ENCODE results near the gene TRIP6. TPM values are rescaled to one million over a fixed set of nuclear protein-coding genes. Genes with fewer than 3 reads are reported as not detected.

The TRIP6 gene
- total RNA-seq, 1 donor from 2014 or later: 99.9 TPM

DNA sequence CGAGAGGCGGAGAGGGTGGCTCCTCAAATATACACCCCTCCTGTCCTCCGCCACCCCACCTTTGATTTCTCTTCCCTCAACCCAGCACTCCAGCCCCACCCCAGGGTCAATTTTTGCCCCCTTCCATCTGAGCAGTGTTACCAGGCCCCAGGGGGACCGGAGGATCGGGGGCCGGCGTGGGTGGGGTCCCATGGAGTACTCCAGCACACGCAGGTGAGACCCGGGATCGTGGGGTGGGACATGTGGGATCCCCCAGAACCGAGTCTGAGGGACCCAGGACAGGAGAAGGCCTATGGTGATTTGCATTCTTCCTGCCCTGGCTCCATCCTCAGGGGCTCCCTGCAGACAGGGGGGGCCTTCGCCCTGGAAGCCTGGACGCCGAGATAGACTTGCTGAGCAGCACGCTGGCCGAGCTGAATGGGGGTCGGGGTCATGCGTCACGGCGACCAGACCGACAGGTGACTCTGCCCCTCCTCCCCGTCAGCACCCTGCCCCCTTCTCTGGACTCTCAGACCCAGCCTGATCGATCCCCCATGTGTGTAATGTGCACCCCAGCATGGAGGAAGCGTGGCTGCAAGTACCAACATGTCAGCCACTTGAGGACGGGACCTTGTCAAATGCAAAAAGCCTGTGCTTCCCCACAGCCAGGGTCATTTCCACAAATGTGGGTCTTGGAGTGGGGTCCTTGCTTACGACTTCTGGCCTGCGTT, 744 bp downstream of the TRIP6 start:
- H3K4me3 Mint-ChIP-seq (ENCODE audit: unreplicated experiment): peak overlapping the region; percentile 95
- no peak for FAIRE-seq
- H3K4me1 Mint-ChIP-seq (ENCODE audit: low read depth, unreplicated experiment): peaks cover 7% of the 10 kb centered on the region
- H3K9ac ChIP-seq (ENCODE audit: low read length): peak overlapping the region; percentile 98
- H3K27me3 Mint-ChIP-seq (ENCODE audit: low read depth, unreplicated experiment): no peaks in the 10 kb centered on the region
- peak overlapping the region; percentile 85 for H3K4me3 ChIP-seq (ENCODE audit: insufficient read depth, low read depth, low read length)
- H3K27ac ChIP-seq (ENCODE audit: low read depth, low read length): peak overlapping the region; percentile 95
- TF ChIP-seq EZH2 (IDR thresholded peaks at IDR 0.05; ENCODE audit: insufficient read depth, low read length): no peak
- TF ChIP-seq, protein P1, sequence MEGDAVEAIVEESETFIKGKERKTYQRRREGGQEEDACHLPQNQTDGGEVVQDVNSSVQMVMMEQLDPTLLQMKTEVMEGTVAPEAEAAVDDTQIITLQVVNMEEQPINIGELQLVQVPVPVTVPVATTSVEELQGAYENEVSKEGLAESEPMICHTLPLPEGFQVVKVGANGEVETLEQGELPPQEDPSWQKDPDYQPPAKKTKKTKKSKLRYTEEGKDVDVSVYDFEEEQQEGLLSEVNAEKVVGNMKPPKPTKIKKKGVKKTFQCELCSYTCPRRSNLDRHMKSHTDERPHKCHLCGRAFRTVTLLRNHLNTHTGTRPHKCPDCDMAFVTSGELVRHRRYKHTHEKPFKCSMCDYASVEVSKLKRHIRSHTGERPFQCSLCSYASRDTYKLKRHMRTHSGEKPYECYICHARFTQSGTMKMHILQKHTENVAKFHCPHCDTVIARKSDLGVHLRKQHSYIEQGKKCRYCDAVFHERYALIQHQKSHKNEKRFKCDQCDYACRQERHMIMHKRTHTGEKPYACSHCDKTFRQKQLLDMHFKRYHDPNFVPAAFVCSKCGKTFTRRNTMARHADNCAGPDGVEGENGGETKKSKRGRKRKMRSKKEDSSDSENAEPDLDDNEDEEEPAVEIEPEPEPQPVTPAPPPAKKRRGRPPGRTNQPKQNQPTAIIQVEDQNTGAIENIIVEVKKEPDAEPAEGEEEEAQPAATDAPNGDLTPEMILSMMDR (IDR thresholded peaks at IDR 0.05; ENCODE audit: insufficient read depth, low read depth, low read length): no peak
- peak overlapping the region; percentile 92 for H3K27ac Mint-ChIP-seq (ENCODE audit: unreplicated experiment)
- H3K36me3 ChIP-seq (ENCODE audit: insufficient read depth, low read length): peaks cover 18% of the 10 kb centered on the region
- H2AFZ ChIP-seq (ENCODE audit: low read depth, low read length): no peak overlapping the region
- H3K9me3 Mint-ChIP-seq (ENCODE audit: unreplicated experiment): no peaks in the 10 kb centered on the region
- H3K36me3 Mint-ChIP-seq (ENCODE audit: low read depth, unreplicated experiment): peaks cover 13% of the 10 kb centered on the region
- no peaks in the 10 kb centered on the region for H3K27me3 ChIP-seq (ENCODE audit: insufficient read depth, low read length)
- peaks cover 57% of the 10 kb centered on the region for H3K79me2 ChIP-seq (ENCODE audit: insufficient read depth, low read length)
- no peak for DNase-seq (ENCODE audit: low read depth)
- peaks cover 9% of the 10 kb centered on the region for H4K20me1 ChIP-seq (ENCODE audit: insufficient read depth, low read length)
- no peaks in the 10 kb centered on the region for H3K9me3 ChIP-seq (ENCODE audit: insufficient read depth, low read depth, low read length)
- H3K4me2 ChIP-seq (ENCODE audit: low read length): peak overlapping the region; percentile 97
- H3K4me1 ChIP-seq (ENCODE audit: insufficient read depth, low read length): peaks cover 36% of the 10 kb centered on the region

DNA sequence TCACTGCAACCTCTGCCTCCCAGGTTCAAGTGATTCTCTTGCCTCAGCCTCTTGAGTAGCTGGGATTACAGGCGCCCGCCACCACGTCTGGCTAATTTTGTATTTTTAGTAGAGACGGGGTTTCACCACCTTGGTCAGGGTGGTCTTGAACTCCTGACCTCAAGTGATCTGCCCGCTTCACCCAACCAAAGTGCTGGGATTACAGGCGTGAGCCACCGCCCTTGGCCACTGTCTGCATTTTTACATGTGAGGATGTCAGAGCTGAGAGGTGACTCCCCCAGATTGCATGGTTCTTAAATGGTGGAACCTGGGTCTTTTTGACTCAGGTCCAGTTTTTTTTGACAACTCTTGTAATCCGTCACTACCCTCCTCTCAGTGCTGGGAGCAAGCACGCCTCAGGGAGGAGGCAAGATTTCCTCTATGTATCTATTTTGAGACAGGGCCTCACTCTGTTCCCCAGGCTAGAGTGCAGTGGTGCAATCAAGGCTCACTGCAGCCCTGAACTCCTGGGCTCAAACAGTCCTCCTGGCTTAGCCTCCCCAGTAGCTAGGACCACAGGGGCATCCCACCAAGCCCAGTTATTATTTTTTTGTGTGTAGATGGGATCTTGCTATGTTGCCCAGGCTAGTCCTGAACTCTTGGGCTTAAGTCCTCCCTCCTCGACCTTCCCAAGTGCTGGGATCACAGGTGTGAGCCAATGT, 6.6 kb downstream of the TRIP6 start:
- Mint-ChIP-seq H3K27ac (ENCODE audit: unreplicated experiment) (peak overlapping the region; percentile 95), H3K4me1 (ENCODE audit: low read depth, unreplicated experiment) (peaks cover 11% of the 10 kb centered on the region), H3K27me3 (ENCODE audit: low read depth, unreplicated experiment) (no peaks in the 10 kb centered on the region), H3K36me3 (ENCODE audit: low read depth, unreplicated experiment) (peaks cover 21% of the 10 kb centered on the region), H3K4me3 (ENCODE audit: unreplicated experiment) (peak overlapping the region; percentile 95), H3K9me3 (ENCODE audit: unreplicated experiment) (no peaks in the 10 kb centered on the region)
- Histone ChIP-seq H3K27me3 (ENCODE audit: insufficient read depth, low read length) (no peaks in the 10 kb centered on the region), H3K4me3 (ENCODE audit: insufficient read depth, low read depth, low read length) (no peak overlapping the region), H3K36me3 (ENCODE audit: insufficient read depth, low read length) (peaks cover 40% of the 10 kb centered on the region), H3K27ac (ENCODE audit: low read depth, low read length) (peak overlapping the region; percentile 94), H3K9me3 (ENCODE audit: insufficient read depth, low read depth, low read length) (no peaks in the 10 kb centered on the region), H3K4me1 (ENCODE audit: insufficient read depth, low read length) (peaks cover 22% of the 10 kb centered on the region), H3K4me2 (ENCODE audit: low read length) (peak overlapping the region; percentile 96), H3K9ac (ENCODE audit: low read length) (peak overlapping the region; percentile 98), H4K20me1 (ENCODE audit: insufficient read depth, low read length) (peaks cover 42% of the 10 kb centered on the region), H2AFZ (ENCODE audit: low read depth, low read length) (no peak overlapping the region), H3K79me2 (ENCODE audit: insufficient read depth, low read length) (peaks cover 79% of the 10 kb centered on the region)
- no peak for FAIRE-seq
- TF ChIP-seq EZH2 (IDR thresholded peaks at IDR 0.05; ENCODE audit: insufficient read depth, low read length): no peak
- TF ChIP-seq, protein P1 (IDR thresholded peaks at IDR 0.05; ENCODE audit: insufficient read depth, low read depth, low read length): no peak
- no peak for DNase-seq (ENCODE audit: low read depth)

DNA sequence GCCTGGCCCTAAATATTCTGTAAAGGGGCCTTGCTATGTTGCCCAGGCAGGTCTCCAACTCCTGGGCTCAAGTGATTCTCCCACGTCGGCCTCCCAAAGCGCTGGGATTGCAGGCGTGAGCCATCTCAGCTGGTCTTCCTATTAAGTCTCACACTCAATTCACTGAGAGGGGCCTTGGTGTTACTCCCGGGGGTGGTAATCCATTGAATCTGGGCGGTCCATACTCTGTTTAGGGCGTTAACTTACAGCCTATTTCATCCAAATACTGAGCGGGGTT, 7.1 kb downstream of the TRIP6 start:
- Histone ChIP-seq H3K4me1 (ENCODE audit: insufficient read depth, low read length) (peaks cover 17% of the 10 kb centered on the region), H3K4me3 (ENCODE audit: insufficient read depth, low read depth, low read length) (peak overlapping the region; percentile 94), H3K4me2 (ENCODE audit: low read length) (peak overlapping the region; percentile 96), H3K36me3 (ENCODE audit: insufficient read depth, low read length) (peaks cover 40% of the 10 kb centered on the region), H3K79me2 (ENCODE audit: insufficient read depth, low read length) (peaks cover 79% of the 10 kb centered on the region), H4K20me1 (ENCODE audit: insufficient read depth, low read length) (peaks cover 47% of the 10 kb centered on the region), H2AFZ (ENCODE audit: low read depth, low read length) (peak overlapping the region; percentile 85), H3K9ac (ENCODE audit: low read length) (peak overlapping the region; percentile 98), H3K27me3 (ENCODE audit: insufficient read depth, low read length) (no peaks in the 10 kb centered on the region), H3K27ac (ENCODE audit: low read depth, low read length) (peak overlapping the region; percentile 94), H3K9me3 (ENCODE audit: insufficient read depth, low read depth, low read length) (no peaks in the 10 kb centered on the region)
- TF ChIP-seq, protein P1 (IDR thresholded peaks at IDR 0.05; ENCODE audit: insufficient read depth, low read depth, low read length): no peak
- no peak for TF ChIP-seq EZH2 (IDR thresholded peaks at IDR 0.05; ENCODE audit: insufficient read depth, low read length)
- peaks cover 21% of the 10 kb centered on the region for H3K36me3 Mint-ChIP-seq (ENCODE audit: low read depth, unreplicated experiment)
- H3K27ac Mint-ChIP-seq (ENCODE audit: unreplicated experiment): peak overlapping the region; percentile 95
- no peaks in the 10 kb centered on the region for H3K9me3 Mint-ChIP-seq (ENCODE audit: unreplicated experiment)
- FAIRE-seq (no peak), DNase-seq (ENCODE audit: low read depth) (no peak)
- H3K4me3 Mint-ChIP-seq (ENCODE audit: unreplicated experiment): peak overlapping the region; percentile 95
- H3K27me3 Mint-ChIP-seq (ENCODE audit: low read depth, unreplicated experiment): no peaks in the 10 kb centered on the region
- peaks cover 11% of the 10 kb centered on the region for H3K4me1 Mint-ChIP-seq (ENCODE audit: low read depth, unreplicated experiment)

All from astrocyte (in vitro differentiated cells and primary cell).